GM12873 (cell line): Measurements from ENCODE around the gene ITK.

Experiments used
- CTCF ChIP-seq: IDR thresholded peaks from 2 replicates; pipeline ENCODE4 v1.5.1; 2012; ENCODE audit warnings: low read depth, mild to moderate bottlenecking, moderate library complexity, low read length, control low read depth; ENCODE audit not compliant: insufficient read depth; ENCODE audit errors: missing control alignments

The ITK gene

DNA sequence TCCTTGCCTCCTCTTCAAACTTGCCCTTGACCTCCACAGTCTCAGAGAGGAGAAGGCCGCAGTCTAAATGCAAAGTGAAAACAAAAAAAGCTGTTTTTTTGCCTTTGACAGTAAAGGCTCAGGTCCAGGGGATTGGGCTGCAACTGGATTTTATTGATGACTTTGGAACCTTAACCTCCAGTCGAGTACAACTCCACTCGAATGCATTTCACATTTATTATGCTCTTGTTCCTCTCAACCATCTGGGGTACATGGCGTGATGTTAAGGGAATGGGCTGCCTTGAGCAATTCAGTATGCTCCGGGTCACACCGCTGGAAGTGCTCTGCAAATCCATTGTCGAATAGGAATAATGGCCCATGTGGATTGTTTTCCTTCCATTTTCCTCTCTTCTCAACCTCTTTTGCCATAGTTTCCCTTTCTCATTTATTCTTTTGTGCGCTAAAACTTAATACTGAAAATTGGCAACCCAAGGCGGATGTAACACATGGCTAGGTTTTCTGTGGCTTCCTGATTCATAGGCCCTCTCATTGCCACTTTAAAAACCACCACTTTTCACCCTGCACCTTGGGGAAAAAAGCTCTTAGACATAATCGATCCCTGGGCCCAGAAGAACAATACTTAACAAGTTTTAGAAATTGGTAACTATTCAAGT lies 34.3 kb downstream of the ITK start:
- no peak for TF ChIP-seq CTCF

DNA sequence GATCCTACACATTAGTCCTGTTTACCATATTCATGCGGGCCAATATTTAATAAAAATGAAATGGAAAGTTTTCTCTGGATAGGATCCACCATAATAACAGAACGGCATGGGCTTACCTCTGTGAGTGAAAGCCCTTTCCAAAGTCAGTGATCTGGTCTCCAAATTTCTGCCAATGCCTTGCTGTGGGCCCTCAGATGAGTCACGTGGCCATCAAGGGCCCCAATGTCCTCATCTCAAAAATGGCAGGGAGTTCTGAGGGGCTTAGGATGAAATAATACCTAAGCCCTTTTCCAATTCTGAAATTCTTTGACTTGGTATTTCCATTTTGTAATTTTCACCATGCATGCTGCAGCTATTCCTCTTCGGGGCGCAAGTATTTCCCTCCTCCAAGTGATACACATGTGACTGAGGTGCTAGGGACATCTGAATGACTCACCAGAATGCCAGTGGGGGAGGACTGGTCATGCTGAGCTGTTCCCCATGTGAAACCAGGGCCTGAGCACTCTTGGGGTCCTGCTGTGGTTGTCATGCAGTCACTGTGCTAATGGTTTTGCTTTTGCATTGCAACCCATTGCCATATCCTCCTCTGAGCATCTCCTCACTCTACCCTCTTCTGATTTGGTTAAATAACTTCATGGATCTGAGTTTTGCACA lies 35.0 kb downstream of the ITK start:
- TF ChIP-seq CTCF = no peak

DNA sequence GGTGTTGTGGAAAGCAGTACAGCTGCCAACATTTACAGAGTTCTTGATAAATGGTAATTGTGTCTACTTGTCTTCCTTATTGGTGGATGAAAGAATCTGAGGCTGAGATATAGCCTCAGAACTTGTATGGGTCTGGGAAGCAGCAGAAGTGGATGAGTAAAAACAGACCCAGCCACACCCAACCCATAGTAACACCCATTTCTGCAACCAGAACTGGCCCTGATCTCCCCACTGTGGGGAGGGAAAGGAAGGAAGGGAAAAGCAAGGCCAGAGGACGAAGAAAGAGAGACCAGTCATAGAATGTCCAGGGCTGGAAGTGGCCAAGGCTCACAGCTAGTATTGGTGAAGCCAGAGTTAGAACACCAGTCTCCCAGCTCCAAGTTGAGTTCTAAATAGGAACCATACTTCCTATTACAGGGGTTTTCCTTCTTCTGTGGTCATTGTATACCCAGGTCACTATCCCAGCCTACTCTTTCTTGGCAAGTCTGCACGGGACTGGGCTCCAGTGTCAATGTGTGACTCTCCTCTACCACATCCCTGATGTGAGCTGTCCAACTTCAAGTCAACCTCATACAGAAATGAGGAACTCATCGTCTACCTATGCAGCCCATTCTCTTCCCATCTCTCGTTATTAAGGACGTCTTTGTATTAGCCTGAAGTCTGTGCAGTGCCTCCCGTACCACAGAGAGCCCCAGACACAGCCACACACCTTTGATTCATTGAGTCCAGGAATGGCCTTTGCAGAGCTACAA lies 35.9 kb downstream of the ITK start:
- no peak for TF ChIP-seq CTCF

DNA sequence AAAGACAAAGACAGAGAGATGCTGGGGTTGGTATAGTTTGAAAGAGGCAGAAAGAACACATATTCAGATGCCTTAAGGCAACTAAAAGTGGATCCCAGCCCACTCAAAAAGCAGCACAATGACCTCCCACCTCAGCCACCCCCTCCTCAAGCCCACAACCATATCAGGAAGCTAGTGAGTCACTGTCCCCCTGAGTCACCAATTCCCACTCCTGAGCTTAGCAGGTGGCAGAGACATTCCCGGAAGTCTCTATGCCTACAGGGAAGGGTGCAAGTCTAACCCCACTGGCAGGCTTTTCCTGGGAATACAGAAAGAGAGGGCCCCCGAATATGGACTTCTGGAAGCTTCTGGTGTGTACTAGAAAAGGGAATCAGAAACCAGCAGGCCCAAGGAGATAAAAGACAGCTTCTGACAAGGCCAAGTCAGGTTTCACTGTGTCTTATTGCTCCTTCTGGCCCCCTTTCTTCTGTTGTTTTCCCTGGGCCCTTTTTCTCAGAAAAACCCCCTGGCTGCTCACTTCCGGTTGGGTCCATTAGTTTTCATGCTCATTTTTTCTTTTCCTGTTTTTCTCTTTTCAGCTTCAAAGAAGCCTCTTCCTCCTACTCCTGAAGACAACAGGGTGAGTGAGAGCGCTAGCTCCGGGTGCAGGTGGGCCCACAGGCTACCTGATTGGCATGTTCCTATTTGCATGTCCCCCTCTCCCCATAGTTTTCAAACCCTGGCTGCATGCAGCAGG lies 36.8 kb downstream of the ITK start:
- TF ChIP-seq CTCF = no peak

GRCh38 chr5:157219491-157220271 lies 39.0 kb downstream of the ITK start:
- no peak for TF ChIP-seq CTCF

GRCh38 chr5:157221959-157222358 lies 41.3 kb downstream of the ITK start:
- no peak for TF ChIP-seq CTCF
